HG03442 (cell line): ENCODE measurements around the gene UBE2D2.

Experiments used
- ATAC-seq: cut with Tn5 transposase; IDR thresholded peaks from one replicate; pipeline ENCODE4 v1.9.1; 2021; ENCODE audit warnings: mild to moderate bottlenecking, moderate library complexity; ENCODE audit not compliant: unreplicated experiment

UBE2D2 gene

DNA sequence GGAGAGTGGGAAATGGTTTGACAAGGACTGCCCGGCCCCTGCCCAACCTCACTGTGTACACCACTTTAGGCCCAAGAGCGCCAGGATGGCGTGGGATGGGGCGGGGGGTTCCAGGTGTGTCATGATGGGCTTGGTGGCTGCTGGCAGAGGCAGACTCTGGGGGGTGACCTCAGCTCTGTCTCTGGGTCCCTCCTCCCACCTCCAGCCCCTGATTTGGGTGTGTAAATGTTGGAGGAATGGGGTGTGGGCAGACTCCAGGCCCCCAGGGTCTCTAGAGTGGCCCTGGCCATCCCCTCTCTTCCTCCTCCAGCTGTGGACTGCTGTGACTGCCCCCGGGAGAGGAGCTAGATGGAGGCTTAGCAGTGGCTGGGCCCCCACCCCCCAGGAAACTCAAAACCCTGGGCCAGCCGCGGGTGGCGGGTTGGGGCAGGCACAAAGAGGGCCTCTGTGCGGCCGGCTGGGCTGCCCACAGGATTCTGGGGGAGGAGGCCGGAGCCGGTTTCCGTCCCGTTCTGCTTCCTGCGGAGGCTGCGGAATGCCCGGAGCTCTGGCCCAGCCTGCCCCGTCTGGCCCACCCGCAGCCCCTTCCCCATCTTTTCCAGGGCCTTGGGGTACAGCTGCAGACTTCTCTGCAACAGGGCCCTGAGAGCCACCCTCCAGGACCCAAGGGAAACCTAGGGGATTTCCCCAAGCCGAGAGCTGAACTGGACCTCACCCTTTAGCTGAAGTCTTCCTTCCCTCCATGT, 110.1 kb downstream of the UBE2D2 start:
- no peak for ATAC-seq

DNA sequence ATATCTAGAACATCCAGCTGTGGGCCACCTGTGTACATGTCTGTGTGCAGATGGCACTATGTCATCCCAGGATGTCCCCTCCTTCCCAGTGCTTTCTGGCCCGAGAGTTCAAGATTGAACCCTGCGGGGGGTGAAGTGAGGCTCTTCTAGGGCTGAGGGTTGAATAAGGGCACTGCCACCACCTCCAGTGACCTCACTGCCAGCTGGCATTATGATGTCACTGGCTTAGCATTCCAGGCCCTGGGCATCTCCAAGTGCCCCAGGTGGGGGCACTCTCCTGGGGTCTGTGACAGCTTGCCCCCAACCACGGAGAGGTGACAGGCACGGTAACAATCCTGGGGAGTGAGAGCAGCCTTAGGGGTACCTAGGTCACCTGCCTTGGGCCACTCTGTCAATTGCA, 114.1 kb downstream of the UBE2D2 start:
- ATAC-seq: no peak

DNA sequence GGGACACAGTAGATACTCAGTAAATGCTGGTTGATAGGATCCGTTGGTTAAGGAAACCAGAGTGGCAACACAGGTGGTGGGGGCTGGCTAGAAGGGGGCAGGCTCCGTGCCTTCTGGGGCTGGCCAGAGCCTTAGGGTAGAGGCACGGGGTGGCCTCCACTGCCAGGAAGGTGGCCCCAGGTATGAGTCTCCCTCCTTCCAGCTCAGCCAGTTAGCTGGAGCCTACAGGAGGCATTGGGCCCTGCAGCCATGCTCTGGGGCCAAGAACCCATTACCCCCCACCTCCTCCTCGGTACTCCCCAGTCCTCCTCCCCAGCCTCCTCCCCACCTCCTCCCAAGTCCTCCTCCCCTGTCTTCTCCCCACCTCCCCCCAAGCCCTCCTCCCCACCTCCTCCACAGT, 114.7 kb downstream of the UBE2D2 start:
- no peak for ATAC-seq

DNA sequence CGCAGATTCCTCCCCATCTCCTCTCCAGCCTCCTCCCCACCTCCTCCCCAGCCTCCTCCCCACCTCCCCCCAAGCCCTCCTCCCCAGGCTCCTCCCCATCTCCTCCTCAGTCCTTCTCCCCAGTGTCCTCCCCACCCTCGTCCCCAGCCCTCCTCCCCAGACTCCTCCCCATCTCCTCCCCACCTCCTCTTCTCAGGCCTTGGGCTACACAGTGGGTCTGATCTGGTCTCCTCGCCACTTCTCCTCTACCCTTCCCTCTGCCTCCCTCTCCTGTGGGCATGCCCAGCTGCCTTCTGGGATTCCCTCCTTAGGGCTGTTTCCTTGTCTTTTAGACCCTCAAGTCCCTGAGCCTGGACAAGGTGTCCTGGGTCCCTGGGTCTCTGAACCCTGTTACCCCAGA, 115.3 kb downstream of the UBE2D2 start:
- no peak for ATAC-seq

DNA sequence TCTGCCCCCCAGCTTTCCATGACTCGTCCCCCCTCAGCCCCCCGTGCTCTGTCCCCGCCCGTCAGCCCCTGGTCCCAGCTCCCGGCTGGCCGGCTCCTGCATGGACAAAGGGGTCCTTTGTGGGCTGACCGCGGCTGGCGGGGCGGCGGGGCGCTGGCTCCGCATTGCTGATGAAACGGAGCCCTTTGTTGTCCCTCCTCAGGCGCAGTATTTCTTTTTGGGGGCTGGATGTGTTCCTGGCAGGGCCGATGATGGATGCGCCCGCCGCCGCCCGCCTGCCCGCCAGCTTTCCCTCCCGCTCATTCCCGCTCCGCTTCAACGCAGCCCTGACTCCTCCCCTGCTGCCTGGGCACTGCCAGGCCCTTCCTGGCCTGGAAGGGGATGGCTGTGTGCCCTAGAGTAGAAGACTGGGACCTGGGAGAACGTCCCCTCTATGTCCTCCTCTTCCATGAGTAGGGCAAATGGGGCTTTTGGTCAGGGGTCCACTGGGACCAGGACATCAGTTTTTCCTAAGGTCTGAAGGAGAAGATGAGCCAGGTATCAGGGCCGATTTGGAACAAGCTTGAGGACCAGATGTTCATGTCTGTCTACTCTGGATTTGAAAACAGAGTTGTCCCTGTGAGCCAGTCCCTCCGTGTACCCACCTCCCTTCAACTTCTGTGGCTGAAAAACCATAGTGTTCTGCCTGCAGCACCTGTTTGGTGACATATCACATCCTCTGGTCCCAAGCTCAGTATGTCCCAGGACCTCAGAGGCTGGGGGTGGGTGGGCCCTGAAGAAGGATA, 116.0 kb downstream of the UBE2D2 start:
- ATAC-seq: no peak
